H9 (cell line): ENCODE measurements around the gene F12. TPM values are rescaled to one million over a fixed set of nuclear protein-coding genes. Genes with fewer than 3 reads are reported as not detected.

Experiments
- DNase-seq: peaks from one replicate; pipeline ENCODE4 v3.0.0-alpha.2; 2017
- H2AFZ ChIP-seq: one replicate; pipeline ENCODE4 v1.6.1; 2013; ENCODE audit warnings: mild to moderate bottlenecking, low read length, control low read depth, moderate library complexity
- H2AK5ac ChIP-seq: 2 replicates; pipeline ENCODE4 v1.6.1; 2013; ENCODE audit warnings: low read length, control low read depth, mixed read lengths; ENCODE audit not compliant: insufficient read length
- H2BK120ac ChIP-seq: one replicate; pipeline ENCODE4 v1.6.1; 2013; ENCODE audit warnings: low read depth, mild to moderate bottlenecking, low read length, control low read depth, inconsistent platforms; ENCODE audit not compliant: poor library complexity, severe bottlenecking
- H2BK12ac ChIP-seq: 2 replicates; pipeline ENCODE4 v1.6.1; 2013; ENCODE audit warnings: low read length, control low read depth, mixed read lengths, low read depth; ENCODE audit not compliant: insufficient read length
- H2BK15ac ChIP-seq: 2 replicates; pipeline ENCODE4 v1.6.1; 2013; ENCODE audit warnings: low read depth, low read length, control low read depth
- H2BK20ac ChIP-seq: one replicate; pipeline ENCODE4 v1.6.1; 2013; ENCODE audit warnings: low read depth, mild to moderate bottlenecking, low read length, control low read depth, inconsistent platforms; ENCODE audit not compliant: poor library complexity, severe bottlenecking
- H2BK5ac ChIP-seq: 2 replicates; pipeline ENCODE4 v1.6.1; 2013; ENCODE audit warnings: low read length, control low read depth, mixed read lengths; ENCODE audit not compliant: insufficient read length
- H3K14ac ChIP-seq: 2 replicates; pipeline ENCODE4 v1.6.1; 2013; ENCODE audit warnings: low read length, control low read depth; ENCODE audit not compliant: insufficient read depth
- H3K18ac ChIP-seq: 2 replicates; pipeline ENCODE4 v1.6.1; 2013; ENCODE audit warnings: low read depth, mild to moderate bottlenecking, mixed read lengths, low read length, control low read depth; ENCODE audit not compliant: insufficient read length
- H3K23ac ChIP-seq: 2 replicates; pipeline ENCODE4 v1.6.1; 2013; ENCODE audit warnings: low read length, control low read depth, mixed read lengths, low read depth; ENCODE audit not compliant: insufficient read length
- H3K23me2 ChIP-seq: 2 replicates; pipeline ENCODE4 v1.6.1; 2013; ENCODE audit warnings: low read depth, mild to moderate bottlenecking, mixed read lengths, low read length, control low read depth; ENCODE audit not compliant: insufficient read length, poor library complexity, severe bottlenecking
- H3K27ac ChIP-seq: 2 replicates; pipeline ENCODE4 v1.5.1; 2013; ENCODE audit warnings: low read length, control low read depth, mixed read lengths, low read depth; ENCODE audit not compliant: insufficient read length
- H3K27me3 ChIP-seq: 2 replicates; pipeline ENCODE4 v1.6.1; 2013; ENCODE audit warnings: low read length, control low read depth, inconsistent platforms; ENCODE audit not compliant: insufficient read depth
- H3K4ac ChIP-seq: 2 replicates; pipeline ENCODE4 v1.6.1; 2013; ENCODE audit warnings: low read depth, mild to moderate bottlenecking, control low read depth, inconsistent platforms, low read length, moderate library complexity
- H3K4me1 ChIP-seq: 2 replicates; pipeline ENCODE4 v1.6.1; 2013; ENCODE audit warnings: low read length, control low read depth, inconsistent platforms; ENCODE audit not compliant: insufficient read depth
- H3K4me2 ChIP-seq: 2 replicates; pipeline ENCODE4 v1.6.1; 2013; ENCODE audit warnings: low read length, control low read depth, mixed read lengths; ENCODE audit not compliant: insufficient read length, insufficient read depth
- H3K56ac ChIP-seq: 2 replicates; pipeline ENCODE4 v1.6.1; 2013; ENCODE audit warnings: low read depth, mild to moderate bottlenecking, mixed read lengths, low read length, control low read depth; ENCODE audit not compliant: insufficient read length
- H3K79me1 ChIP-seq: 2 replicates; pipeline ENCODE4 v1.6.1; 2013; ENCODE audit warnings: low read depth, mild to moderate bottlenecking, moderate library complexity, low read length, control low read depth, inconsistent platforms; ENCODE audit not compliant: insufficient read depth, poor library complexity, severe bottlenecking
- H3K79me2 ChIP-seq: 2 replicates; pipeline ENCODE4 v1.6.1; 2013; ENCODE audit warnings: low read length, control low read depth, inconsistent platforms; ENCODE audit not compliant: insufficient read depth
- H3K9ac ChIP-seq: 2 replicates; pipeline ENCODE4 v1.6.1; 2013; ENCODE audit warnings: low read length, control low read depth, mixed read lengths; ENCODE audit not compliant: insufficient read length; ENCODE audit errors: extremely low read depth
- H3K9me3 ChIP-seq: one replicate; pipeline ENCODE4 v1.6.1; 2013; ENCODE audit warnings: low read depth, low read length, inconsistent platforms; ENCODE audit not compliant: control insufficient read depth
- H3T11ph ChIP-seq: one replicate; pipeline ENCODE4 v1.6.1; 2013; ENCODE audit warnings: mild to moderate bottlenecking, low read length, control low read depth, inconsistent platforms
- H4K20me1 ChIP-seq: one replicate; pipeline ENCODE4 v1.6.1; 2013; ENCODE audit not compliant: control insufficient read depth, insufficient read length, insufficient read depth
- H4K5ac ChIP-seq: 2 replicates; pipeline ENCODE4 v1.6.1; 2013; ENCODE audit warnings: low read depth, mild to moderate bottlenecking, mixed read lengths, low read length, control low read depth; ENCODE audit not compliant: insufficient read length
- H4K8ac ChIP-seq: replicated peaks from 2 replicates; pipeline ENCODE4 v1.6.1; 2013; ENCODE audit warnings: low read length, control low read depth, mixed read lengths, low read depth; ENCODE audit not compliant: insufficient read length
- H4K91ac ChIP-seq: 2 replicates; pipeline ENCODE4 v1.6.1; 2013; ENCODE audit warnings: low read depth, mild to moderate bottlenecking, moderate library complexity, mixed read lengths, low read length, control low read depth; ENCODE audit not compliant: insufficient read length
- H3K27ac Mint-ChIP-seq, 3 experiments: 2 replicates in 2 of 3; 3 replicates in 1 of 3; pipeline ENCODE4 v1.8.0; 2020 to 2021; ENCODE audit warnings: mixed read lengths in 3 of 3, mild to moderate bottlenecking in 1 of 3, moderate library complexity in 1 of 3
- H3K27me3 Mint-ChIP-seq: 2 replicates; pipeline ENCODE4 v1.8.0; 2021; ENCODE audit warnings: low read depth, mild to moderate bottlenecking, moderate library complexity, mixed read lengths
- H3K36me3 Mint-ChIP-seq, 3 experiments: 2 replicates in 2 of 3; 3 replicates in 1 of 3; pipeline ENCODE4 v1.8.0; 2020 to 2021; ENCODE audit warnings: low read depth in 3 of 3, mixed read lengths in 3 of 3; ENCODE audit not compliant: insufficient read depth in 1 of 3
- H3K4me1 Mint-ChIP-seq, 2 experiments: 2 replicates each; pipeline ENCODE4 v1.8.0; 2020; ENCODE audit warnings: mixed read lengths in 2 of 2
- H3K4me3 Mint-ChIP-seq, 2 experiments: 2 replicates in 1 of 2; 3 replicates in 1 of 2; pipeline ENCODE4 v1.8.0; 2020 to 2021; ENCODE audit warnings: mild to moderate bottlenecking in 2 of 2, mixed read lengths in 2 of 2, moderate library complexity in 1 of 2
- H3K9me3 Mint-ChIP-seq, 2 experiments: 2 replicates in 1 of 2; 3 replicates in 1 of 2; pipeline ENCODE4 v1.8.0; 2020; ENCODE audit warnings: mild to moderate bottlenecking in 2 of 2, mixed read lengths in 2 of 2, moderate library complexity in 1 of 2
- CTCF ChIP-seq: fragments of 200-600 bp; sonication (generic); conservative IDR thresholded peaks from 3 replicates; pipeline ENCODE4 v1.8.0; 2021; ENCODE audit warnings: antibody characterized with exemption, mild to moderate bottlenecking
- WGBS: extraction: QIAGEN DNeasy Blood & Tissue Kit; methylation state at CpG from one replicate; pipeline ENCODE4 v1.1.7; 2013; ENCODE audit warnings: missing lambda C conversion rate, low lambda C conversion rate, mixed read lengths; ENCODE audit not compliant: insufficient read length; ENCODE audit errors: extremely low coverage; 5-methylcytosine and 5-hydroxymethylcytosine counted together
- total RNA-seq: library from RNA; stranded (reverse); gene quantifications from 2 replicates; pipeline ENCODE4 v1.2.1, GENCODE V29; 2021

F12 gene
- total RNA-seq, 1 experiment from 2014 or later: 3.5 TPM

GRCh38 chr5:177377851-177378776 lies 31.2 kb downstream of the F12 start:
- Mint-ChIP-seq H3K27me3 (peaks cover 23% of the 10 kb centered on the region), H3K27ac (no peak overlapping the region; a peak in 1 of 7 replicates)
- H3K56ac ChIP-seq: no peak overlapping the region

More at GRCh38 chr5:177377851-177378776, 31.2 kb downstream of the F12 start:
- no peak overlapping the region for H4K91ac ChIP-seq
- no peak overlapping the region for H2BK5ac ChIP-seq
- no peaks in the 10 kb centered on the region; a peak in 1 of 5 replicates for H3K9me3 Mint-ChIP-seq
- no peak overlapping the region for H3K4me2 ChIP-seq
- H2BK120ac ChIP-seq: no peak overlapping the region
- no peaks in the 10 kb centered on the region; a peak in 1 of 7 replicates for H3K36me3 Mint-ChIP-seq
- H3K14ac ChIP-seq: no peak overlapping the region
- no peak overlapping the region for H3K27ac ChIP-seq
- peaks cover 28 to 39% of the 10 kb centered on the region in 2 experiments for H3K4me1 Mint-ChIP-seq
- no peak overlapping the region for H2BK12ac ChIP-seq
- DNase-seq: no peak
- no peak overlapping the region for H3T11ph ChIP-seq
- no peak overlapping the region for H3K18ac ChIP-seq
- H3K4ac ChIP-seq: no peak overlapping the region
- H4K5ac ChIP-seq: no peak overlapping the region
- H2BK20ac ChIP-seq: no peak overlapping the region
- no peak overlapping the region for H3K4me3 Mint-ChIP-seq
- H3K9me3 ChIP-seq: no peaks in the 10 kb centered on the region
- no peaks in the 10 kb centered on the region for H3K79me1 ChIP-seq
- H3K79me2 ChIP-seq: no peaks in the 10 kb centered on the region
- H3K23ac ChIP-seq: no peak overlapping the region
- no peaks in the 10 kb centered on the region for H3K23me2 ChIP-seq
- no peak overlapping the region for H4K8ac ChIP-seq
- no peaks in the 10 kb centered on the region; the same call in 1 of the 2 replicates for H3K4me1 ChIP-seq
- no CpG with 5 or more reads among the region's 8 CpGs for WGBS
- H4K20me1 ChIP-seq: no peaks in the 10 kb centered on the region
- no peak overlapping the region for H2AFZ ChIP-seq
- no peak overlapping the region for H3K9ac ChIP-seq
- H2AK5ac ChIP-seq: no peak overlapping the region
- H3K27me3 ChIP-seq: no peaks in the 10 kb centered on the region
- no peak; the same call in 1 of the 3 replicates for TF ChIP-seq CTCF
- H2BK15ac ChIP-seq: no peak overlapping the region
